Germinal center (tissue), 1 donor: ENCODE results near the gene STPG4.

Experiments used
- DNase-seq: peaks from one replicate; pipeline ENCODE4 v3.0.0; 2012; ENCODE audit warnings: mixed read lengths, low spot score

Gene STPG4

DNA sequence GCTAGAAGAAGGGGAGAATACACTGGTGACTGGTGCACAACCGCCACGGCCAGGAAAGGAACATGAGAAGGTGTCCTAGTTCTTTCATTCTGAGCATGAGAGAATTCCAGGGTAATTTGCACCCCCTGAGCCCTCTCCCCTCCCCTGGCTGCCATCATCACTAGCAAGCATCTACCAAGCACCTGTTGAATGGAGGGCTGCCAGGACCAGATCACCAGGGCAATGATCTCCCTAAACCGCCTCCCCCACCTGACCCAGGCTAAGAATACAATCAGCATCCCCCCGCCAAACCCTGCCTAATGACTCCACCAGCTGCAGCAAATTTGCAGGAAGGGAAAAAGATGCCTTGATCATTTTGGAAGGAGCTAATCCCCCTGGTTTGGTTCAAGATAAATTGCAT, 100.2 kb downstream of the STPG4 start:
- DNase-seq: no peak

DNA sequence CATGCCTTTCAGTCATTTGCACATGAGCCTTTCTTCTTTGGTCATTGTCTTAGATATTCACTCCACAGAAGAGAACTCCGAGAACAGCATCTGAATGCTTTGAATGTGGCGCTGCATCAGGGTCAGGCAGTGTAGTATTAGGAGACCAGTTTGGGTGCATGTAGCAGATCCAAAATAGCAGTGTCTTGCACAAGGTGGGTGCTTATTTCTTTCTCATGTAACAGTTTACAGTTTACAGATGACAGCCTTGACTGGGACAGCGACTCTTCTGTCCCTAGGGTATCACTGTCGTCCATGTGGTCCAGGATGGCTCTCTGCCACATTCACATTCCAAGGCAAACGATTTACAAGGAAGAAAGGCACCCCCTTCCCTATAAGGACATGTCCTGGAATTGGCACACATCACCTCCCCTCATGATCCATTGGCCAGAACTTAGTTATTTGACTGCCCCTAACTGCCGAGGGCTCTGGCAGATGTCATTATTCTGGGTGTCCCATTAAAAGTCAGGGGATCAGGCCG, 101.0 kb downstream of the STPG4 start:
- DNase-seq: no peak

DNA sequence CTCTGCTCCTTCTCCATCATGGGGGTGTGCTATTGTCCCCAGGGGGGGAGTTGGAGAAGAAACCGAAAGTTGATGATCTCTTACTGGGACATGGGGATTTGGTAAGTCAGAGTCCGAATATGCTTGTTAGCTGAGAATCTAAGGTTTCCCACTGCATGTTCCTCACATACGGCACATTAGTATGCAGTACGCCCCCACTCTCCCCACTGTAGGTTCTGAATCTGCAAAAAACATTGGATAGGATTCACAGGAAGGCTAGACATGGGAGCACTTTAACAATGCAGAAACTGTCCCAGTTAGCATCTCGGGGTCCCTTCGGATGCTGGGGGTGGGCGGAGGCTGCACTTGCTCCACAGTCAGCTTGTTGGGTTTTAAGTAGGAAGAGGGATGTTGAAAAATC, 102.3 kb downstream of the STPG4 start:
- no peak for DNase-seq

DNA sequence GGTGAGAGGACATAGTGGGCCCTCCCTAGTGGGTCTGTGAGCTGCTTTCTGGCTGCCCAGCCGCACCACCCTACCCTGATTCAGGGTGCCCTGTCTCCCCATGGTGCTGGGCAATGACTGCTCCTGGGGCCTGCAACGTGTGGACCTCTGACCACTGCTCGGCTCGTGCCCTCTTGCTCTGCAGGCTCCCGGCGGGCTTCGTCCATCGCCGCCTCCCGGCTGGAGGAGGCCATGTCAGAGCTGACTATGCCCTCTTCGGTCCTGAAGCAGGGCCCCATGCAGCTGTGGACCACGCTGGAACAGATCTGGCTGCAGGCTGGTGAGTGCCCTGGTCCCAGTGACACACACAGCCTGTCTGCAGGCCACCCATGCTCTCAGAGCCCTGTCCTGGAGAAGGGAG, 103.5 kb downstream of the STPG4 start:
- no peak for DNase-seq

DNA sequence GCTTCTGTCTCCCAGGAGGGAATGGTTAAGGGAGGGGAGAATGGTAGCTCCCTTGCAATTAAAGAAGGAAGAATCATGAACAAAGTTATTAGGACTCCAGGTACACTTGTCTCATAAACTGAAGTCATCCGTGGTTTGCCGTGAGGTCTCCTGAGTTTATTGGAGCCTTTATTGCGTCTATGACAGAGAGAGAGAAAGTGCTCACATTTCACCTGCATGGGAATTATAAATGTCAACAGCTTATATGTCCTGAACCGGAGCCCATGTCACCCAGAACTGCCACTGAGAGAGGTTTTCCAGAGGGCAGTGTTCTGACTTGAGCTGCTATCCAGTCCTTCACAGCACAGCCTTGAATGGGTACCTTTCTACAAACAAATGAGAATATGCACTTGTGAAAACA, 104.3 kb downstream of the STPG4 start:
- DNase-seq: no peak

DNA sequence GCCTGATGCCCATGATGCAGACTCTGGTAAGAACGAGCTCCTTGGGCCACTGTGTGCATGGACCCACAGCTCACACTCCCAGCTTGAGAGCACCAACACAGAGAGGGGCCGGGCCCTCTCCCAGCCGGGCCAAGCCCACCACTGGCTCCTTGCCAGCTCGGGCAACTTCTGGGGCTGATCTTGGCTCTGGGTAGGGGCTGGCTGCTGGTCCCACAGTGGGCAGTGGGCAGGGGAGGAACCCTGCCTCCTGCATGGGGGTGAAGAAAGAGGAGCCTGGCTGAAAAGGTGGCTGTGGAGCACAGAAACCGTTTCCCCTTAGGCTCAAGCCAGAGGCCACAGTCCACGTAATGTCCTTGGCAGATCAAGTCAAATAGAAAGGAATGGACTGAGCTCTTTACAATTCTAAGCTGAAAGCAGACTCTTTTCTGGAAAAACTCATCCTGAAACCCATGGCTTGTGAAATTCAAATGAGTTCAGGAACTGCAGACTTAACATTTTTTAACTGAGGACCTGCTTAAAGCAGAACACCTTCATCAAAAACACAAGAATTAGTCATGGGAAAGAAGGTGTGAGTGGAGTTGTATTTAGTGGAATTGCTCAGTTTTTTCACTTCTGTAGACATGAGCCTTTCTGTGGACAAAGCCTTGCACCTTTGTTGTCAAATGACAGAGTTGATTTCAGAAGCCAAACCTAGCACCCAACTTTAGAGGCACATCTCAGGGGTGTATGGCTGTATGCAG, 104.9 kb downstream of the STPG4 start:
- no peak for DNase-seq

DNA sequence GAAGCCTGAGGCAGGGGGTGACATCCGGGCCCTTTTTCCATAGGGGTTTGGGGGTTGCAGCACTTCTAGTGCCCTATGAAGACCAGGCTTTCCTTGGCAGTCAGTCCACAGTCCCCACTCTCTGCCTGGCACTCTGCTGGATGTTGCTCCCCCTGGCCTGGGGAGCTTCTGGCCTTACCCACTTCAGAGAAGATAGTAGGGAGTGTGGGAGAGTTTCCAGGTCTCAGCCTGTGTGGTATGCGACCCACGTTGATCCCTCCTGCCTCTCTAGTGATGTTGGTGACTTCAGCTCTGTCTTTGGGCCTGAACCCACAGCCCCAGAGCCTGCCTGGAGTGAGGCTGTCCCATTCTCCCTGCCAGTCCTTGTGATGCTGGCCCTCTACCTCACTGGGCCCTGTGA, 105.6 kb downstream of the STPG4 start:
- DNase-seq: no peak

DNA sequence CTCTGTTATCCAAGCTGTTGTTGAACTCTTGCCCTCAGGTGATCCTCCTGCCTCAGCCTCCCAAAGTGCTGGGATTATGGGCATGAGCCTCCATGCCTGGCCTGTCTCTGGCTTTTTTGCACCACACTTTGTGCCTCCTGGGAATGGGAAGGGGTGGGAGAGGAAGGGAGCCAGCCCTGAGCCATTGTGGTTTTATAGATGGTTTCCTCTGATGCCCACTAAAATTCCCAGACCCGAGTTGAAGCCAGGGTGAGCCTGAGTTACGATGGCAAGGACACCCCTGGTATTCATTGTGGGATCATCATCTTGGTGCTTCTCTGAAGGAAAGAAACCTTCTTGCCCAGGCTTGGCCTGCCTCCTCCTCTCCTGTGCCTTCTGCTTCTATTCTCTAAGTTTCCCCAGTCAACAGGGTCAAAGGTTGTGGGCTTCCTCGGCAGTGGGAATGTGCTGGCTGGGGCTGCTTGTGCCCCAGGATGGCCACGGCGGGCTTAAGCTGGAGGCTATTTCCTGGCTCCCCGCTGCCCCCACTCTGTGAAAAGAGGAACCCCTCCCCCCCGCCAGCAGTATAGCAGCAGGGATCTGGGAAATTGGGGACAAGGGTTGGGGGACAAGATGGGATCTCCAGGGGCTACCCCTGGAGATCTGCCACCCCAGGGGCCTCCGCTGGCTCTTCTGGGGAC, 106.2 kb downstream of the STPG4 start:
- no peak for DNase-seq

DNA sequence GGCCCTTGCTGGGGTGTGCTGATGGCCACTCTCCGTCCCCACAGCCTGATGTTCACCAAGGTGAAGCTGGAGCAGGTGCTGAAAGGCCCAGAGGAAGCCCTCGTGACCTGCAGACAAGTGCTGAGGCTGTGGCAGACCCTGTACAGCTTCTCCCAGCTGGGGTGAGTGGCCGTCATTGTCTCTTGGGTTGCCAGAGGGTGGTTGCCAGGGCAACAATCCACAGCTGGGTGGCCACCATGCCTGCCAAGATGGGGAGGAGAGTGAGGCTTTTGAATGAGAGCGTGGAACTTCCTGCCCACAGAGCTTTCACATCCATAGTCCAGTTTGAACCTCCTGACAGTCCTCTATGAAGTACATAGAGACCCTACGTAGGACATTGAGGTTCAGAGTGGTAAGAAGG, 108.8 kb downstream of the STPG4 start:
- DNase-seq: no peak

DNA sequence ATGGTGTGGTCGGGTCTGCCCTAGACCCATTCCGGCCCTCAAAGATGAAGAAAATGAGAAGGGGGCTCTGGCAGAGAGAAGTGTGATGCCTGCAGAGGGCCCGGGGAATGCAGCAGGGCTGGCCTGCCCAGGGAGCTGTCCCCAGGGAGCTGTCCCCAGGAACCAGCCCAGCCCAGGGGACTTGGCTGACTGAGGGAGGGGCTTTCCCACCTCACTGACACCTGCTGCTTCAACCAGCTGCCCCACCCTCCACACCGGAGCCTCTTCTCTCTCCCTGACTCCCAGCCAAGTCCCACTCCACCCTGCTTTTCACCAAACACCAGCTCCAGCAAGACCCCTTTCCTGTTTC, 111.2 kb downstream of the STPG4 start:
- no peak for DNase-seq

DNA sequence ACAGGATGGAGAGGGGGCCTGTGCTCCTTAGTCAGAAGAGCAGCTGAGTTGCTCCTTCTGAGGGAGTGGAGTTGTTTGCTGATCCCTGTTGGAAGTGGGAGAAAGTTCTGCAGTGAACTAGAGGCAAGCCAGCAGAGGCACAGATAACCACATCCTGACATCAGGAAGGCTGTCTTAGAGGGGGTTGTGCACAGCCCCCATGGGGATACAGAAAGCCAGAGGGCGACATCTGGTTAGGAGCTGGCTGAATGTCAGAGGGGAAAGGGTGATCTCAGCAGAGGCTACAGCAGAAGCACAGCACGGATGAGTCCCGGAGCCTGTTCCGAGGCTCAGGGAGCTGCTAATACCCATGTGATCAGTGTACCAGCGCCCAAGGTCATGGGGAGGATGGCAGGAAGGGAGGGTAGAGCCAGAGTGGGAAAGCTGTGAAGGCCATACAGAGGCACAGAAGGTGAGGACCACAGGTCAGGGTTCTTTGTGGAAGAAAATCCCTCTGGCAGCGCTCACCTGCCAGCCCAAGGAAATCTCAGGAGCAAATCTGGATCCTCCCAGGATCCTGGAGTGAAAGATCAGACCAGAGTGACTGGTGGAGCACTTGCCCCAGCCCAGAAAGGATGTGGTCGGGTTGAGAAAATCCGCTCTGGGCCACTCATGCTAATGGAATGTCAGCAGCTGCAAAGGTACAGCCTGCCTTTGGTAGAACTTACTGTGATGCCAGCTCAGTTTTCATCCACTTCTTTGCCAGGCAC, 111.8 kb downstream of the STPG4 start:
- DNase-seq: no peak

DNA sequence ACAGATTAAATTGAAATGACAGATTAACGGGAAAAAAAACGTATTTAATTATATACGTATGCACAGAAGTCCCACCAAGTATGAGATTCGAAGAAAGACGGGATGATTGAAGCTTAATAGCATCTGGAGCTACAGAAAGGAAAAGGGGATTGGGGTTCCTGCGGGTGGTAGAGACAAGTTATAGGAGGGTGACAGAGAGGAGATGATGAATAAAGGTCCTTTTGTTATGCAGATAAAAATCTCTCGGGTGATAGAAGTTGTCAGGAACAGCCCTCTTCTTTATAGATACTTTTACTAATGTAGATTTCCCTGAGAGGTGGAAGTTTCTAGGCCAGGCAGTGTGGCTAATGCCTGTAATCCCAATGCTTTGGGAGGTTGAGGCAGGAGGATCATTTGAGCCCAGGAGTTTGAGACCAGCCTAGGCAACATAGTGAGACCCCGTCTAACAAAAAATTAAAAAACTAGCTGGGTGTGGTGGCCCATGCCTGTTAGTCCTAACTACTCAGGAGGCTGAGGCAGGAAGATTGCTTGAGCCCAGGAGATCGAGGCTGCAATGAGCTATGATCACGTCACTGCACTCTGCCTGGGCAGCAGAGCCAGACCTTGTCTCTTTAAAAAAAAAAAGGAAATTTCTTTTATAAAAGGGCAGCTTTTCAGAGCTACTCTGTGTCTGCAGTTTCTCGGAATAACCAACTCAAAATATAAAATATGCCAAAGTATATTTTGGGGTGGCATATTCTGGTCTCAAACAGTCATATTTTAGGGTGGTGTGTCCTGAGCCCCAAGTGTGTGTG, 113.0 kb downstream of the STPG4 start:
- no peak for DNase-seq

DNA sequence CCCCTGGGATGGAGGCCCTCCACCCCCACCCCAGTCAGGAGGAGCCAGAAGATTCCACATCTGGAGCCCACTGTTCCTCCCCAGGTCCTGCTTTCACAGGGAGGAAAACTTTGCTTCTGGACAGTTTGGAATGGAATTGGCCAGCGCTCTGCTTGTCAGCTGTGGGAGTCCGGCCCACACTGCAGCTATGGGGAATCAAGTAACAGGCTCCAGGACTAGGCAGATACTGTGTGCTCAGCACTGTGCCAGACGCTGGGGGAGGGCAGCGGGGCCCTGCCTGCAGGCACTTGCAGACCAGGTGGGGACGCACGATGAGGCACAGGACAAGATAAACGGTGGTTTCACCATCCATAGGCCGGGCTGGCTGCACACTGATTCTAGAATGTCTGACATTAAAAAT, 114.0 kb downstream of the STPG4 start:
- no peak for DNase-seq

DNA sequence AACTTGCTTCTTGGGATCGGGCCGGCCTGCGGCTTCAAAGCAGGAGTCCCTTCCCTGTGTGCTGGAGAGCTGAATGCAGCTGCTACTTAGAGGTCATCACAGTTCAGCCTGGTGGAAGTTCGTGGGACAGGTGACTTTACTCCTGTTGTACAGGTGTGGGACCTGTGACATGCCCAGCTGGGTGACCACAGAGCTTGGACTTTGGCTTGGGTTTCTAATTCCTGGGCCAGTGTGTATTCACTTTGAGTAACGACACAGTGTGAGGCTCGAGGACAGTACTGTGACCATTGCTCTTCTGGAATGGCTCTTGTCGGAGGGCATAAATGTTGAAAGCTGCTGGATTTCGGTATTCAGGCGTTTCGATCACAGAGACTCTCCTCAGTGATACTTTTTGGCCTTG, 114.5 kb downstream of the STPG4 start:
- no peak for DNase-seq

DNA sequence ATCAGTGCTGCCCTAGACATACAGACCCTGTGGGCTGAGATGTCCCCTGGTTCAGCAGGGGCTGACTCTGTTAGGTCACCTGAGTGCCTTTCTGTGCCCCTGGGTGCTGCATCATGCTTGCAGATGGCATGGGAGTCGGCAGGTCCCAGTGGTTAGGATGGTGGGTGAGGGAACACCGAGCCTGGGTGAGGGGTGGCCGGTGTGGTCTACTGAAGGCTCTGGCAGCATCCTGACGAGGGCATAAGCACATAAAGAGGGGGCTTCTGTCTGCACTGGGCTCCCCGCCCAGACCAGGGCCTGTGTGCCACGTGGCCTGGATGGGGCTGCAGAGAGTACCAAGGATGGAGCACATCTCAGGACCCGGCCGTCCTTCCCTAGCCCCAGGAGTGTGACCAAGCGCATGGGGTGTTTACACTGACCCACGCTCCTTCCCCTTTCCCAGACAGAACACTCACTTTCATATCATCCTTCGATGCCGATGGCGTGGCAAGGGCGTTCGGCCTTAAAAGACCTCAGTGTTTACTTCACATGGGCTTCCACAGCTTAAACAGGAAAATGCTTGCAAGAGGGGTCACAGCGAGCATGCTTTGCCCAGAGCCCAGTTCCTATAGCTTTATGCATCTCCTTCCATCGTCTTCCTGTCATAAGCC, 115.1 kb downstream of the STPG4 start:
- DNase-seq: no peak

DNA sequence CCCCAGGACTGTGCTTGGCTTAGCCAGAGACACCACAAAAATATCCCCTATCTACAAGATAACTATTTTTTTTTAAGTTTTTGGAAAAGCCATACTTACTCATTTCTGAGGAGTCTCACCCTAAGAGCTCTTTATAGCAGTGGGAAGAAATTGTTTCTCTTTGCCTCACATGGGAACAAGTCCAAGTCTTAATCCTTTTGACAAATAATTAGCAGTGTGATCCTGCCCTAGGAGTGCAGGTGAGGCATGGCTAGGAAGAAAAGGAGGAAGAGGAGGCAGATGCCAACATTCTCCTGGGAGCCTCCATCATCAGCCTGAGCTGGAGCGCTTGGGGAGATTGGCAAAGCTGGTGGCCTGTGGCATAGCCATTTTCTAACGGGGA, 115.6 kb downstream of the STPG4 start:
- DNase-seq: no peak

DNA sequence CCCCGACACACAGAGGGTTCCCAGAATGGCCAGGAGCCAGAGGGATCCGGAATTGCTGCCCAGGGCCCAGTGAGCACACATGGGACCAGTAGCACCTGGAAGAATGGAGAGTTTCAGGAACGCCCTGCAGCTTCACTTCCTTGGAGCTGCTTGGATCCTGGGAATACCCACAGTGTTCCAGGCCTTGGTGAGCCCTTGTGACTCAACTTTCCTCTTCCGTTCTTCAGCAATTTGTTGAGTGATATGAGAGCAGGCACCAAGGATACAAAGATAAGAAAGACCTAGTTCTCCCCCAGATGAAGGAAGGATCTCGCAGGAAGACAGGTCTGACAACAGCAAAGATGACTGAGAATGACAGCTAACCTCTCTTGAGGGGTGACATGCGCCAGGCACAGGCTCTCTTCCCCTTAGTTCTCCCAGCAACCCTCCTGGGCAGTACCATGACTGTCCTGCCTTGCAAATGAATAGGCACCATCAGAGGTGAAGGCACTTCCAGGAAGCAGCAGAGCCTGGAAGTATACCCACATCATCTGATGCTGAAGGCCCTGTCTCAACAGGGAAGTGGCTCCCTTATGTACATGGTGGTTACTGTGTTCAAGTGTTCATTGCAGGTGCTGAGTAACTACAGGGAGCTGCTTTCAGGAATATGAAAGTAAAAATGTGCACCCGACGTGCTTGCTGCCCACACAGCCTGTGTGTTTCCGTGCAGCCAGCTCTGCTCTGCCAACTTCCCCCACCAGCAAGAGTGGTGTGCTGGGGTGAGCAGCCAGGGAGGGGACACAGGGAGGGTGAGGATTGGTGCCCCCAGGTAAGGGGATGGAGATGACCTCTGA, 116.2 kb downstream of the STPG4 start:
- no peak for DNase-seq

DNA sequence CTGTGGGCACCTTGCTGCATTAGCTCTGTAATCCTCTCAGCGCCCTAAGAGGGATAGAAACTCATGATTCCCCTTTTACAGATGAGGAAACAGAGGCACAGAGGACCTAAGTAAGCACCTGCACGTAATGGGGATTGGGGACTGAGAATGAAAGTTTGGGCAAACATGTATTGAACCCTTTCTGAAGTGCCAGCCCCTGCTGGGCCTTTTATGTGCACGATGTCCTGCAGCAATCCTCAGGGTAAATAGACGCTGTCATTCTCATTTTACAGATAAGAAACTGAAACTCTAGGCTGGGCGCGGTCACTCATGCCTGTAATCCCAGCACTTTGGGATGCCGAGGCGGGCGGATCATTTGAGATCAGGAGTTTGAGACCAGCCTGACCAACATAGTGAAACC, 117.4 kb downstream of the STPG4 start:
- DNase-seq: no peak
